ENCODE data around the gene MSRB3.
"Not testable (repeated sequence)": the region's sequence is repeated elsewhere in the genome, so short reads cannot be mapped to it uniquely, and the experiment has no call there.

Gene MSRB3

DNA sequence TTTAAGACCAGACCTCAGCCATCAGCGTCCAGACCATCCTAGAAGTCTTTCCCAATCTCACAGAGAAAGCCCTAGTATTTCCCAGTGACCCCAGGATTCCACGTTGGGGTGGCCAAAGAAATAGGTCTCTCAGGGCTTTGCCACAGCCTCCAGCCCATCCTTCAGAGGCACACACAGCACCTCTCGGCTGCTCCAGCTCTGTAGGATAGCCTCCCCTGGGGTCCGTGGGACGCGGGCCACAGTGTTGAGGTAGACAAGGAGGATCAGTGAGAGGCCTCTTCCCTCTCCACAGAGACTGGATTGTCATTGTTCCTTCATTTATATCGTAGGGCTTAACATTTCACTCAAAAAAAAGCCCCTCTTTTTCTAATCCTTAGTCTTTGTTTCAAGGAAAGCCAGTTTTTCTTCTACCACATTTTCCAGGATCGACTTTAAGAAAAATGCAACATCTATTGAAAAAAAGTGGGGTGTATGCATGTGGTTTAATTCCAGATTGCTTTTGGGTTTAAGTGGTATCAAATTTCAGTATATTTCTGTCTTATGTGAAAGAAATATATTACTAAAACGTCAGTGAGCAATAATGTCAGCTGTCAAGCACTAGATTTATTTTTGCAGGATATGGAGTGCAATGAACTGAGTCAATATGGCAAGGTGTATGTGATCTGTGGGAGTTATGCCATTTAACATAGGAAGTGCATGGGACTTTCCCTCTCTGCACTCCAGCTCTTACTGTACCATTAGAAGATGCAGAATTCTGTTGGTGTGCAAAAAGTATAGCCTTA, 187.5 kb downstream of the MSRB3 start:
- POLR2A ChIA-PET = no interaction called here
- TF ChIP-seq, protein P1, sequence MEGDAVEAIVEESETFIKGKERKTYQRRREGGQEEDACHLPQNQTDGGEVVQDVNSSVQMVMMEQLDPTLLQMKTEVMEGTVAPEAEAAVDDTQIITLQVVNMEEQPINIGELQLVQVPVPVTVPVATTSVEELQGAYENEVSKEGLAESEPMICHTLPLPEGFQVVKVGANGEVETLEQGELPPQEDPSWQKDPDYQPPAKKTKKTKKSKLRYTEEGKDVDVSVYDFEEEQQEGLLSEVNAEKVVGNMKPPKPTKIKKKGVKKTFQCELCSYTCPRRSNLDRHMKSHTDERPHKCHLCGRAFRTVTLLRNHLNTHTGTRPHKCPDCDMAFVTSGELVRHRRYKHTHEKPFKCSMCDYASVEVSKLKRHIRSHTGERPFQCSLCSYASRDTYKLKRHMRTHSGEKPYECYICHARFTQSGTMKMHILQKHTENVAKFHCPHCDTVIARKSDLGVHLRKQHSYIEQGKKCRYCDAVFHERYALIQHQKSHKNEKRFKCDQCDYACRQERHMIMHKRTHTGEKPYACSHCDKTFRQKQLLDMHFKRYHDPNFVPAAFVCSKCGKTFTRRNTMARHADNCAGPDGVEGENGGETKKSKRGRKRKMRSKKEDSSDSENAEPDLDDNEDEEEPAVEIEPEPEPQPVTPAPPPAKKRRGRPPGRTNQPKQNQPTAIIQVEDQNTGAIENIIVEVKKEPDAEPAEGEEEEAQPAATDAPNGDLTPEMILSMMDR (IDR thresholded peaks at IDR 0.05; ENCODE audit: control extremely low read depth, extremely low read depth, low read depth, missing control alignments) = no peak

DNA sequence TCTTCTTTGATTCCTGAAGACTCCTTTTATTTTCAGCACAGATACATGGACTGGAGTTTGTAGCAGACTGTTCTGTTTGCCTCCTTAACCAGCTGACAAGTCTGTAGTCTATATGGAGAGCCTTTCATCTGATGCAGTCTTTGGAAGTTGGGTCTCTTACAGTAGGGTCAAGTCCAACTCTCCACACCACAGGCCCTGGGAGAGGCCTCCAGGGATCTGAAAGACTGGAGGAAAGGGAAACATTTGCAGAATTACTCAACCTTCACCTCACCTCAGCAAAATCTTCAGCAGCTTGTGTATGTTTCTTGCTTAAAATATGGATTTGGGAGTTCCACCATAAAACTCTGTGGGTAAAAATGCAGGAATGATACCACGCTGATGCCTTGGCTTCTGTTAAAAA, 188.4 kb downstream of the MSRB3 start:
- POLR2A ChIA-PET = no interaction called here
- DNase-seq (ENCODE audit: extremely low spot score) = no peak
- TF ChIP-seq, protein P1 (IDR thresholded peaks at IDR 0.05; ENCODE audit: control extremely low read depth, extremely low read depth, low read depth, missing control alignments) = no peak

More for the DNA sequence above, 187.5 kb downstream of the MSRB3 start:
- DNase-seq (ENCODE audit: extremely low spot score) = no peak
- CTCF ChIA-PET = no interaction called here

DNA sequence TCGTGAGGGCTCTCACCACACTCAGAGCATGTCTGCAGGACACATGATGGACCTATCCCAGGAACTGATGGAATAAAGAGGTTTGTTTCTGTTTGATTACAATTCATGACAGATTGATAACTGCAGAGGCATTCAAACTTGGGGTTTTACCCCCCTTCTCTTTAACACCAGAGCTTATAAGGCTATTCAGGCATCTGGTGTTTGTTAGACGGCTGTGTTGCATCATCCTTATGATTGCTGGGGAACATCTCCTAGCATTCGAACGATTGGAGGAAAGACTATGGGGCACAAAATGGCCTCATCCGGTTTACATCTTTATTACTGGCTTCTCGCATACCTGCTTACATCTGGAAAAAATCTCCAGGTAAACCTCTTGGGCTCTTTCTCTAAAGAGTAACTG, 191.8 kb downstream of the MSRB3 start:
- CTCF ChIA-PET = interaction anchor here (1.1 kb wide), 1 partner anchor 83 kb away, joined by 3 read pairs; no protein-coding TSS in a partner anchor
- POLR2A ChIA-PET = no interaction called here
- DNase-seq (ENCODE audit: extremely low spot score) = no peak
- TF ChIP-seq, protein P1 (IDR thresholded peaks at IDR 0.05; ENCODE audit: control extremely low read depth, extremely low read depth, low read depth, missing control alignments) = no peak

More for the DNA sequence above, 188.4 kb downstream of the MSRB3 start:
- CTCF ChIA-PET = no interaction called here

DNA sequence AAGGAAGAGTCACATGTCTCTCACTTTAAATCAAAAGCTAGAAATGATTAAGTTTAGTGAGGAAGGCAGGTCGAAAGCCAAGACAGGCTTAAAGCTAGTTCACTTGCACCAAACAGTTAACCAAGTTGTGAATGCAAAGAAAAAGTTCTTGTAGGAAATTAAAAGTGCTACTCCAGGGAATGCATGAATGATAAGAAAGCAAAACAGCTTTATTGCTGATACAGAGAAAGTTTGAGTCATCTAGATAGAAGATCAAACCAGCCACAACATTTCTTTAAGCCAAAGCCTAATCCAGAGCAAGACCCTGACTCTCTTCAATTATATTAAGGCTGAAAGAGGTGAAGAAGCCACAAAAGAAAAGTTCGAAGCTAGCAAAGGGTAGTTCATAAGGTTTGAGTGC, 193.6 kb downstream of the MSRB3 start:
- DNase-seq (ENCODE audit: extremely low spot score) = no peak
- CTCF ChIA-PET = no interaction called here
- POLR2A ChIA-PET = no interaction called here
- TF ChIP-seq, protein P1 (IDR thresholded peaks at IDR 0.05; ENCODE audit: control extremely low read depth, extremely low read depth, low read depth, missing control alignments) = no peak

DNA sequence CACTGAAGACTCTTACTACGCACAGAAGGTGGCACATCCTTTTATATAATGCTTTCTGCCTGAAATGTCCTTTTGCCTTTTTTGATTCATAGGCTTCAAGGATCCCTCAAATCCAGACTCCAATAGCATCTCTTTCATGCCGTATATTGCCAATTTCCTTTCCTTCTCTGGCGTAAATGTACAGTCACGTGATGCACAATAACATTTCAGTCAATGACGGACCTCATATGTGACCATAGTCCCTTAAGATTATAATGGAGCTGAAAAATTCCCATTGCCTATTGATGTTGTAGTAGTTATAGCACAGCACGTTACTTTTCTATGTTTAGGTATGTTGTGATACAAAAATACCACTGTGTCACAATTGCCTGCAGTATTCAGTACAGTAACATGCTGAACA, 196.3 kb downstream of the MSRB3 start:
- DNase-seq (ENCODE audit: extremely low spot score) = no peak
- ChIA-PET POLR2A (no interaction called here), CTCF (interaction anchor here (1.3 to 1.5 kb wide), 2 partner anchors 25 to 59 kb away, joined by 3 to 5 read pairs; no protein-coding TSS in a partner anchor)
- TF ChIP-seq, protein P1 (IDR thresholded peaks at IDR 0.05; ENCODE audit: control extremely low read depth, extremely low read depth, low read depth, missing control alignments) = no peak

DNA sequence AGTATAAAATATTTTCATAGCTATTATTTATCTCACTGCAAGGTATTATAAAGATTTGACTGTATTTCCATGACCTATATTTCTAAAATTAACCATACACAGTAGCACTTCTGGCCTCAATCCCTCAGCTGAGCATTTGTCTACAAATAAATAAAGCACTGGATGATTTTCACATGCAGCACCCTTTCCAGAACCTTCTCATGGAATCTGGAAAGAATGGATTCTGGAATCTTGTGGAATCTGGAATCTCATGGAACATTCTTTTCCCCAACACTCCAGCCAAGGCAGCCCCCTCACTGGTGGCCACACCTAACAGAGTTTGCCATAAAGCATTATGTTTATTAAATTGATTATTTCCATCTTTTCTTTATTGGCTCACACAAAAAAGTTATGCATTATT, 199.2 kb downstream of the MSRB3 start:
- TF ChIP-seq, protein P1 (IDR thresholded peaks at IDR 0.05; ENCODE audit: control extremely low read depth, extremely low read depth, low read depth, missing control alignments) = no peak
- ChIA-PET POLR2A (no interaction called here), CTCF (no interaction called here)
- no peak for DNase-seq (ENCODE audit: extremely low spot score)

DNA sequence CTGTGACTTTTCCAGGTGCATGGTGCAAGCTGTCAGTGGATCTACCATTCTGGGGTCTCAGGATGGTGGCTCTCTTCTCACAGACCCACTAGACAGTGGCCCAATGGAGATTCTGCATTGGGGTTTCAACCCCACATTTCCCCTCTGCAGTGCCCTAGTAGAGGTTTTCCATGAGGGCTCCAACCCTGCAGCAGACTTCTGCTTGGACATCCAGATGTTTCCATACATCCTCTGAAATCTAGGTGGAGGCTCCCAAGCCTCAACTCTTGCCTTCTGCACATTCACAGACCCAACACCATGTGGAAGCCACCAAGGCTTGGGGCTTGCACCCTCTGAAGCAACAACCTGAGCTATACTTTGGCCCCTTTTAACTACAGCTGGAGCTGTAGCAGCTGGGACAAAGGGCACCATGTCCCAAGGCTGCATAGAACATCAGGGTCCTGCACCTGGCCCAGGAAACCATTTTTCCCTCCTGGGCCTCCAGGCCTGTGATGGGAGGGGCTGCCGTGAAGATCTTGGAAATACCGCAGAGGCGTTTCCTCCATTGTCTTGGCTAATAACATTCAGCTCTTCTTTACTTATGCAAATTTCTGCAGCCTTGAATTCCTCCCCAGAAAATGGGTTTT, 205.5 kb downstream of the MSRB3 start:
- POLR2A ChIA-PET; CTCF ChIA-PET; DNase-seq (ENCODE audit: extremely low spot score): not testable (repeated sequence)

Data from GM10248 (cell line).